HUDEP-2 (cell line): ENCODE measurements around the gene SPRED2.

Experiments used
- DNase-seq, 76 experiments: peaks; one replicate each; lab custom pipeline; 2025; ENCODE audit not compliant: unreplicated experiment in 76 of 76; lab: John Stamatoyannopoulos, UW

Gene SPRED2

GRCh38 chr2:65261676-65262075 is 170.7 kb downstream of the SPRED2 start:
- DNase-seq: no peak
